ENCODE results near the gene CD164L2. TPM values are rescaled to one million over a fixed set of nuclear protein-coding genes. Genes with fewer than 3 reads are reported as not detected.

CD164L2 gene
- total RNA-seq, 1 experiment from 2014 or later: not detected

Other genes with a start within 250 kb of the CD164L2 start
- gene SLC9A1, start 228.2 kb downstream of the CD164L2 start, total RNA-seq (2014; rRNA removed; shearing (Covaris generic)): 11.1 and 11.4 TPM in 2 replicates
- gene WDTC1, start 148.7 kb downstream of the CD164L2 start, total RNA-seq (2014; rRNA removed; shearing (Covaris generic)): 14.5 and 14.9 TPM in 2 replicates
- gene TMEM222, start 61.2 kb downstream of the CD164L2 start, total RNA-seq (2014; rRNA removed; shearing (Covaris generic)): 47.4 and 47.8 TPM in 2 replicates
- 0.12 TPM in 1 of 2 replicates, not detected in the other for gene SYTL1, start 41.3 kb downstream of the CD164L2 start, total RNA-seq (2014; rRNA removed; shearing (Covaris generic))
- 14.5 and 20.6 TPM in 2 replicates for gene MAP3K6, start 16.4 kb downstream of the CD164L2 start, total RNA-seq (2014; rRNA removed; shearing (Covaris generic))
- gene FCN3, start 8.5 kb downstream of the CD164L2 start, total RNA-seq (2014; rRNA removed; shearing (Covaris generic)): not detected in 2 replicates
- gene GPR3, start 9.3 kb upstream of the CD164L2 start, total RNA-seq (2014; rRNA removed; shearing (Covaris generic)): 4.5 and 6.4 TPM in 2 replicates
- gene WASF2, start 106.8 kb upstream of the CD164L2 start, total RNA-seq (2014; rRNA removed; shearing (Covaris generic)): 15.1 and 16.3 TPM in 2 replicates
- gene AHDC1, start 220.8 kb upstream of the CD164L2 start, total RNA-seq (2014; rRNA removed; shearing (Covaris generic)): 5.8 and 7.1 TPM in 2 replicates